HepG2 (cell line): Measurements from ENCODE around the gene IRS2. TPM values are rescaled to one million over a fixed set of nuclear protein-coding genes. Genes with fewer than 3 reads are reported as not detected.

ENCODE experiments used
- ATAC-seq: fragments of 200-7000 bp; cut with Tn5 transposase; 3 replicates; pipeline ENCODE4 v1.9.1; 2020; ENCODE audit warnings: mild to moderate bottlenecking, moderate library complexity
- BruUV-seq: library from RNA; stranded (reverse); fragments of 400-500 nt; replicated peaks from 2 replicates; lab custom pipeline; 2021; lab: Mats Ljungman, UMichigan
- CTCF ChIA-PET: fragments of 300-600 bp; formaldehyde crosslinking; extraction: SDS; loops from one replicate; lab custom pipeline; 2021; ENCODE audit warnings: low total read pairs, inconsistent platforms, low intra/inter-chr PET ratio; lab: Yijun Ruan, JAX
- POLR2A ChIA-PET: fragments of 350-600 bp; sonication (Branson Sonifier 250); formaldehyde crosslinking; loops from one replicate; lab custom pipeline; 2020; ENCODE audit warnings: antibody characterized with exemption, inconsistent platforms; lab: Yijun Ruan, JAX
- DNase-seq: peaks from one replicate; pipeline ENCODE4 v3.0.0-alpha.2; 2015; ENCODE audit warnings: low spot score
- FAIRE-seq: peaks from 3 replicates; lab custom pipeline; 2011; peaks lifted over from hg19 to GRCh38; lab: Jason Lieb, UNC
- H2AFZ ChIP-seq: one replicate; pipeline ENCODE4 v1.6.1; 2011; ENCODE audit warnings: low read length, inconsistent platforms
- H3K27ac ChIP-seq: fragments of 300-600 bp; 3 replicates; pipeline ENCODE4 v1.8.0; 2011; ENCODE audit warnings: mixed run types, mild to moderate bottlenecking, mixed read lengths, low read length, inconsistent platforms; ENCODE audit not compliant: insufficient read depth; ENCODE audit errors: extremely low read length
- H3K27me3 ChIP-seq, 2 experiments: fragments of 200-600 bp in 1 of 2; 2 replicates in 1 of 2; 3 replicates in 1 of 2; pipeline versions ENCODE4 v1.6.0 to v1.8.0; 2011; ENCODE audit warnings: low read length in 2 of 2, mild to moderate bottlenecking in 2 of 2, moderate library complexity in 2 of 2, inconsistent platforms in 1 of 2; ENCODE audit not compliant: insufficient read depth in 2 of 2, control insufficient read depth in 1 of 2
- H3K36me3 ChIP-seq, 2 experiments: fragments of 200-600 bp in 1 of 2; replicated peaks in 1 of 2; 2 replicates in 1 of 2; 3 replicates in 1 of 2; pipeline versions ENCODE4 v1.5.1 to v1.8.0; 2011; ENCODE audit warnings: low read length in 2 of 2, inconsistent platforms in 1 of 2; ENCODE audit not compliant: insufficient read depth in 2 of 2, control insufficient read depth in 1 of 2
- H3K4me1 ChIP-seq: 2 replicates; pipeline ENCODE4 v1.5.1; 2012; ENCODE audit warnings: low read length, inconsistent platforms; ENCODE audit not compliant: insufficient read depth
- H3K4me2 ChIP-seq: 2 replicates; pipeline ENCODE4 v1.6.0; 2011; ENCODE audit warnings: low read depth, low read length, inconsistent platforms
- H3K4me3 ChIP-seq, 3 experiments: fragments of 200-600 bp in 1 of 3; sonication (generic), shearing (Covaris generic) in 1 of 3; replicated peaks in 1 of 3; 2 replicates each; pipeline ENCODE4 v1.5.1; 2011 to 2016; ENCODE audit warnings: low read length in 3 of 3, inconsistent platforms in 2 of 3, low read depth in 2 of 3, mild to moderate bottlenecking in 2 of 3, control low read depth in 1 of 3, mixed read lengths in 1 of 3; ENCODE audit not compliant: insufficient read depth in 1 of 3
- H3K79me2 ChIP-seq: one replicate; pipeline ENCODE4 v1.6.1; 2011; ENCODE audit warnings: low read length, inconsistent platforms; ENCODE audit not compliant: insufficient read depth
- H3K9ac ChIP-seq: 2 replicates; pipeline ENCODE4 v1.6.0; 2011; ENCODE audit warnings: mild to moderate bottlenecking, low read depth, low read length, inconsistent platforms; ENCODE audit not compliant: insufficient read depth
- H3K9me3 ChIP-seq: 2 replicates; pipeline ENCODE4 v1.5.1; 2012; ENCODE audit warnings: mild to moderate bottlenecking, low read length
- H4K20me1 ChIP-seq: 2 replicates; pipeline ENCODE4 v1.6.0; 2011; ENCODE audit warnings: inconsistent platforms, mild to moderate bottlenecking, low read length, moderate library complexity; ENCODE audit not compliant: insufficient read depth
- ATAD3A ChIP-seq: sonication (generic); formaldehyde crosslinking; IDR thresholded peaks from 2 replicates; pipeline ENCODE4 v1.4.0; 2020; ENCODE audit warnings: missing genetic modification reagents
- CBX1 ChIP-seq: IDR thresholded peaks from one replicate; pipeline ENCODE4 v1.6.1; 2016; ENCODE audit warnings: antibody characterized with exemption, low read depth
- FOXK2 ChIP-seq: fragments of 450-650 bp; IDR thresholded peaks from 2 replicates; pipeline ENCODE4 v1.6.1; 2016
- HNRNPK ChIP-seq: fragments of 200-400 bp; formaldehyde crosslinking; IDR thresholded peaks from 2 replicates; pipeline ENCODE4 v1.6.1; 2018; ENCODE audit warnings: low read length, low read depth, moderate library complexity, mild to moderate bottlenecking; ENCODE audit not compliant: poor library complexity, severe bottlenecking
- MTF1 ChIP-seq: sonication (generic); formaldehyde crosslinking; IDR thresholded peaks from 2 replicates; pipeline ENCODE4 v1.5.0; 2020; ENCODE audit warnings: missing genetic modification reagents
- NR2F1 ChIP-seq, 2 experiments: fragments of 450-650 bp in 1 of 2; formaldehyde crosslinking in 1 of 2; IDR thresholded peaks; 2 replicates each; pipeline versions ENCODE4 v1.5.0 to v1.6.1; 2016 to 2020; ENCODE audit warnings: mild to moderate bottlenecking in 1 of 2, missing compliant biosample characterization in 1 of 2, missing genetic modification reagents in 1 of 2, moderate library complexity in 1 of 2
- SATB2 ChIP-seq: sonication (generic); formaldehyde crosslinking; IDR thresholded peaks from 2 replicates; pipeline ENCODE4 v1.5.0; 2020; ENCODE audit warnings: missing genetic modification reagents
- THAP8 ChIP-seq: sonication (generic); formaldehyde crosslinking; IDR thresholded peaks from 2 replicates; pipeline ENCODE4 v1.5.1; 2020; ENCODE audit warnings: missing genetic modification reagents, mild to moderate bottlenecking, borderline replicate concordance
- ZIK1 ChIP-seq: sonication (generic); formaldehyde crosslinking; IDR thresholded peaks from 2 replicates; pipeline ENCODE4 v1.5.0; 2020; ENCODE audit warnings: mild to moderate bottlenecking, low read depth, missing genetic modification reagents, borderline replicate concordance
- ZNF225 ChIP-seq: sonication (generic); formaldehyde crosslinking; IDR thresholded peaks from 2 replicates; pipeline ENCODE4 v1.4.0; 2020; ENCODE audit warnings: mild to moderate bottlenecking, missing genetic modification reagents
- ZNF256 ChIP-seq: sonication (generic); formaldehyde crosslinking; conservative IDR thresholded peaks from 2 replicates; pipeline ENCODE4 v1.4.0; 2020; ENCODE audit warnings: missing genetic modification reagents
- ZNF737 ChIP-seq: sonication (generic); formaldehyde crosslinking; IDR thresholded peaks from 2 replicates; pipeline ENCODE4 v1.5.0; 2020; ENCODE audit warnings: missing genetic modification reagents, mild to moderate bottlenecking, borderline replicate concordance
- ZNF75D ChIP-seq: sonication (generic); formaldehyde crosslinking; IDR thresholded peaks from 2 replicates; pipeline ENCODE4 v1.8.1; 2023; ENCODE audit warnings: missing genetic modification reagents, mild to moderate bottlenecking, borderline replicate concordance
- ZSCAN21 ChIP-seq: sonication (generic); formaldehyde crosslinking; IDR thresholded peaks from 2 replicates; pipeline ENCODE4 v1.8.0; 2022; ENCODE audit warnings: mild to moderate bottlenecking, missing genetic modification reagents, moderate library complexity, borderline replicate concordance
- WGBS: methylation state at CpG from one replicate; pipeline ENCODE4 v1.1.6; 2017; ENCODE audit warnings: low lambda C conversion rate; 5-methylcytosine and 5-hydroxymethylcytosine counted together
- in situ Hi-C: cut with HindIII; loops from 2 replicates; pipeline ENCODE4 v1.10.0; 2017; ENCODE audit warnings: low pct_unique_long_range_greater_than_20kb; ENCODE audit not compliant: extremely low pct_ligation_motif_present
- intact Hi-C: fragments of 100-400 bp; cut with micrococcal nuclease; formaldehyde crosslinking; loops from one replicate; pipeline ENCODE4 v1.10.0; 2022; ENCODE audit not compliant: unreplicated experiment
- polyA plus RNA-seq, 8 experiments: library from polyadenylated mRNA; depleted of rRNA in 3 of 8; stranded (reverse) in 7 of 8; unstranded in 1 of 8; fragments of >200 nt; fragmentation: Illumina TruSeq in 4 of 8; extraction: Trizol in 4 of 8; gene quantifications; 2 replicates each; pipeline versions ENCODE4 v1.2.1 to v1.2.3, GENCODE V29; 2011 to 2016; ENCODE audit warnings: low read depth in 4 of 8, missing spikeins in 1 of 8, mixed read lengths in 1 of 8; ENCODE audit not compliant: insufficient read depth in 1 of 8
- total RNA-seq, 5 experiments: library from RNA; depleted of rRNA; stranded (reverse); fragments of >200 nt; fragmentation: Illumina TruSeq; extraction: Trizol; gene quantifications; 2 replicates each; pipeline ENCODE4 v1.2.3, GENCODE V29; 2016; ENCODE audit warnings: low read depth in 1 of 5
- TF ChIP-seq, protein P1 (sequence below): sonication (generic); formaldehyde crosslinking; IDR thresholded peaks from 2 replicates; pipeline ENCODE4 v1.8.1; 2023; ENCODE audit warnings: missing genetic modification reagents, inconsistent platforms, borderline replicate concordance
- TF ChIP-seq, protein P2 (sequence below): IDR thresholded peaks from 2 replicates; pipeline ENCODE4 v1.6.1; 2016; ENCODE audit warnings: mild to moderate bottlenecking
- TF ChIP-seq, protein P3 (sequence below): sonication (generic); formaldehyde crosslinking; IDR thresholded peaks from 2 replicates; pipeline ENCODE4 v1.5.1; 2020; ENCODE audit warnings: mild to moderate bottlenecking, missing genetic modification reagents, borderline replicate concordance

The IRS2 gene
- total and polyA plus RNA-seq, 2 of the 13 experiments (the other 11 are each of a cell fraction or from before 2014, with no cell fraction given), result 0.02 to 0.04 TPM

DNA sequence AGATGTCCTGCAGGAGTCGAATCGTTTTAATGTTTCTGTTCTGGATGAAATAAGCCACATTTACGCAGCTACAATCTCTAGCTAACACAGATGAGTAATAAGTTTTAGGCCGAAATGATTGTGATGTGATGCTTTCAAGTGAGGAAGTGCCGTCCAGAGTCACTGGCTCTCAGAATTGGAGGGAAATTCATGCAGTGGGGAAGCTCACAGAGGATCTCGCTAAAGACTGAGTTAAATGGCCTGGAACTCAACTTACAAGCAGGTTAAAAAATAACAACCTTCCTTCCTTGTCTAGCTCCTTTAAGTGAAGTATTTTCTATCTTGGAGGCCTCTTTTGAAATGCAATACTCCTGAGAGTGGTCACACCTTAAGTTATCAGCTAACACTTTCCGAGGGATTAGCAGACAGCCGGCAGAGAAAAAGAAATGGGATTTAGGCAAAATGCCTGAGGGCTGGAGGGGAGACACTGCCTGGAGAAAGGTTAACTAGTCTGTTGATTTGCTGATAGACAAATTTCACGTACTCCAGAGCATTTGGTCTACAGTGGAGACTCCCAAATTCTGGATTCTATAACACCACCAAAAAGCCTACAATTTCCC, 74.2 kb downstream of the IRS2 start (continued):
- no peak for TF ChIP-seq ATAD3A (CRISPR knock-in tag)
- TF ChIP-seq, protein P1, sequence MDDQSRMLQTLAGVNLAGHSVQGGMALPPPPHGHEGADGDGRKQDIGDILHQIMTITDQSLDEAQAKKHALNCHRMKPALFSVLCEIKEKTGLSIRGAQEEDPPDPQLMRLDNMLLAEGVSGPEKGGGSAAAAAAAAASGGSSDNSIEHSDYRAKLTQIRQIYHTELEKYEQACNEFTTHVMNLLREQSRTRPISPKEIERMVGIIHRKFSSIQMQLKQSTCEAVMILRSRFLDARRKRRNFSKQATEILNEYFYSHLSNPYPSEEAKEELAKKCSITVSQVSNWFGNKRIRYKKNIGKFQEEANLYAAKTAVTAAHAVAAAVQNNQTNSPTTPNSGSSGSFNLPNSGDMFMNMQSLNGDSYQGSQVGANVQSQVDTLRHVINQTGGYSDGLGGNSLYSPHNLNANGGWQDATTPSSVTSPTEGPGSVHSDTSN (CRISPR knock-in tag), result no peak

GRCh38 chr13:109707742-109708617, 78.4 kb downstream of the IRS2 start:
- Histone ChIP-seq H3K27me3 (no peaks in the 10 kb centered on the region), H3K27ac (no peak overlapping the region), H3K36me3 (no peaks in the 10 kb centered on the region), H3K4me2 (no peak overlapping the region), H2AFZ (no peak overlapping the region), H3K9ac (no peak overlapping the region), H3K4me1 (no peaks in the 10 kb centered on the region), H3K79me2 (no peaks in the 10 kb centered on the region), H3K4me3 (no peak overlapping the region), H4K20me1 (no peaks in the 10 kb centered on the region), H3K9me3 (no peaks in the 10 kb centered on the region)
- in situ Hi-C loops (no loop called here), intact Hi-C loops (no loop called here)
- DNase-seq (no peak), ATAC-seq (no peak), FAIRE-seq (no peak)
- ChIA-PET CTCF (no interaction called here), POLR2A (no interaction called here)
- 49% methylated on average over 14 of the region's 14 CpGs for WGBS
- BruUV-seq, result no TSS peak
- TF ChIP-seq NR2F1 (CRISPR knock-in tag; IDR thresholded peaks at IDR 0.05) (no peak), MTF1 (CRISPR knock-in tag) (no peak), ZIK1 (CRISPR knock-in tag) (no peak), THAP8 (CRISPR knock-in tag) (no peak), ZSCAN21 (CRISPR knock-in tag) (no peak), ZNF225 (CRISPR knock-in tag) (no peak), ZNF256 (CRISPR knock-in tag) (no peak), FOXK2 (no peak), ZNF737 (CRISPR knock-in tag) (no peak), HNRNPK (no peak), SATB2 (no peak), CBX1 (no peak), ZNF75D (no peak)
- TF ChIP-seq, protein P2, sequence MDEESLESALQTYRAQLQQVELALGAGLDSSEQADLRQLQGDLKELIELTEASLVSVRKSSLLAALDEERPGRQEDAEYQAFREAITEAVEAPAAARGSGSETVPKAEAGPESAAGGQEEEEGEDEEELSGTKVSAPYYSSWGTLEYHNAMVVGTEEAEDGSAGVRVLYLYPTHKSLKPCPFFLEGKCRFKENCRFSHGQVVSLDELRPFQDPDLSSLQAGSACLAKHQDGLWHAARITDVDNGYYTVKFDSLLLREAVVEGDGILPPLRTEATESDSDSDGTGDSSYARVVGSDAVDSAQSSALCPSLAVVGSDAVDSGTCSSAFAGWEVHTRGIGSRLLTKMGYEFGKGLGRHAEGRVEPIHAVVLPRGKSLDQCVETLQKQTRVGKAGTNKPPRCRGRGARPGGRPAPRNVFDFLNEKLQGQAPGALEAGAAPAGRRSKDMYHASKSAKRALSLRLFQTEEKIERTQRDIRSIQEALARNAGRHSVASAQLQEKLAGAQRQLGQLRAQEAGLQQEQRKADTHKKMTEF (CRISPR knock-in tag), result no peak
- TF ChIP-seq, protein P3, sequence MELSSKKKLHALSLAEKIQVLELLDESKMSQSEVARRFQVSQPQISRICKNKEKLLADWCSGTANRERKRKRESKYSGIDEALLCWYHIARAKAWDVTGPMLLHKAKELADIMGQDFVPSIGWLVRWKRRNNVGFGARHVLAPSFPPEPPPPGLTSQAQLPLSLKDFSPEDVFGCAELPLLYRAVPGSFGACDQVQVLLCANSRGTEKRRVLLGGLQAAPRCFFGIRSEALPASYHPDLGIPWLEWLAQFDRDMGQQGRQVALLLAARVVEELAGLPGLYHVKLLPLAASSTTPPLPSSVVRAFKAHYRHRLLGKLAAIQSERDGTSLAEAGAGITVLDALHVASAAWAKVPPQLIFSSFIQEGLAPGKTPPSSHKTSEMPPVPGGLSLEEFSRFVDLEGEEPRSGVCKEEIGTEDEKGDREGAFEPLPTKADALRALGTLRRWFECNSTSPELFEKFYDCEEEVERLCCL (CRISPR knock-in tag), result no peak
